Calu3 (cell line): ENCODE measurements around the gene LRRC28. TPM values are rescaled to one million over a fixed set of nuclear protein-coding genes. Genes with fewer than 3 reads are reported as not detected.

ENCODE experiments used
- BruUV-seq: library from RNA; stranded (reverse); fragments of 400-500 nt; replicated peaks from 2 replicates; lab custom pipeline; 2021; lab: Mats Ljungman, UMichigan
- CTCF ChIA-PET: fragments of 300-600 bp; sonication (Branson Sonifier 250); formaldehyde crosslinking; loops from one replicate; lab custom pipeline; 2022; ENCODE audit warnings: antibody characterized with exemption; lab: Charles Lee
- DNase-seq: peaks from one replicate; pipeline ENCODE4 v3.0.0; 2022
- H3K27ac Mint-ChIP-seq: one replicate; pipeline ENCODE4 v1.8.0; 2022; ENCODE audit warnings: mixed read lengths; ENCODE audit not compliant: unreplicated experiment
- H3K27me3 Mint-ChIP-seq: one replicate; pipeline ENCODE4 v1.8.0; 2022; ENCODE audit warnings: mixed read lengths; ENCODE audit not compliant: unreplicated experiment
- H3K36me3 Mint-ChIP-seq: one replicate; pipeline ENCODE4 v1.8.0; 2022; ENCODE audit warnings: mild to moderate bottlenecking, moderate library complexity, mixed read lengths; ENCODE audit not compliant: insufficient read depth, unreplicated experiment
- H3K4me1 Mint-ChIP-seq: one replicate; pipeline ENCODE4 v1.8.0; 2022; ENCODE audit warnings: mild to moderate bottlenecking, low read depth, mixed read lengths; ENCODE audit not compliant: unreplicated experiment
- H3K4me3 Mint-ChIP-seq: one replicate; pipeline ENCODE4 v1.8.0; 2022; ENCODE audit warnings: mild to moderate bottlenecking, low read depth, moderate library complexity, mixed read lengths; ENCODE audit not compliant: unreplicated experiment
- H3K9me3 Mint-ChIP-seq: one replicate; pipeline ENCODE4 v1.8.0; 2022; ENCODE audit warnings: low read depth, mixed read lengths; ENCODE audit not compliant: unreplicated experiment
- CTCF ChIP-seq: fragments of 200-600 bp; IDR thresholded peaks from one replicate; pipeline ENCODE4 v1.8.0; 2022; ENCODE audit warnings: antibody characterized with exemption; ENCODE audit not compliant: unreplicated experiment
- intact Hi-C: fragments of 100-400 bp; cut with micrococcal nuclease; formaldehyde crosslinking; loops from one replicate; pipeline ENCODE4 v1.10.0; 2022; ENCODE audit not compliant: unreplicated experiment
- total RNA-seq: library from RNA; stranded (reverse); gene quantifications from 2 replicates; pipeline ENCODE4 v1.2.3, GENCODE V29; 2022

Gene LRRC28
- total RNA-seq, 1 experiment from 2014 or later, result 21.8 TPM

- Mint-ChIP-seq H3K4me3 (no peak overlapping the region), H3K27me3 (no peaks in the 10 kb centered on the region), H3K27ac (no peak overlapping the region), H3K9me3 (no peaks in the 10 kb centered on the region), H3K36me3 (no peaks in the 10 kb centered on the region), H3K4me1 (no peaks in the 10 kb centered on the region)
- DNase-seq, result no peak
- no TSS peak for BruUV-seq
- CTCF ChIA-PET, result interaction anchor here (0.6 kb wide), 1 partner anchor 436 kb away, joined by 3 read pairs; no protein-coding TSS in a partner anchor
- intact Hi-C loops, result no loop called here
- no peak for TF ChIP-seq CTCF
These were observed 17.1 kb downstream of the LRRC28 start for GRCh38 chr15:99268431-99268830.

DNA sequence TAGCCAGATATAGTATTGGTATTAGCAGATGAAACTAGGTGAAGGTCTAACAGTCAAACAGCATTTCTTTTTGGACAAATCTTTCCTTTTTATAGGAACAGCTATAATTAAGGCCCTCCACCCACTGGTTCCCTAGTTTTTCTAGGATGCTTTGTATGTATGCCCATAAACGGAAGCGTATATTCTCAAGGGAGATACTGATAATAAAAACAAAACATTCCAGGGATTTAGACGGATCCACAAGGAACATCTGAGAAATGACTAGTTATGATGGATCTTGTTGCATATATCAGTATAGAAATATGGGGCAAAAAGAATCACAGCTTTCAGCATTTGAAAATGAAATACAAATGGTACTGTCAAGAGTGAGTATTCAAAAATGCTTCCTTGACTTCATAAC is 22.5 kb downstream of the LRRC28 start:
- Mint-ChIP-seq H3K4me3 (no peak overlapping the region), H3K9me3 (no peaks in the 10 kb centered on the region), H3K27ac (no peak overlapping the region), H3K27me3 (no peaks in the 10 kb centered on the region), H3K4me1 (no peaks in the 10 kb centered on the region), H3K36me3 (no peaks in the 10 kb centered on the region)
- no TSS peak for BruUV-seq
- no peak for DNase-seq
- intact Hi-C loops, result loop anchor here (1.0 to 10.0 kb wide), 5 partner anchors 430 to 1071 kb away; partner anchors contain the start of gene ADAMTS17
- TF ChIP-seq CTCF, result no peak
- CTCF ChIA-PET, result interaction anchor here (2.0 kb wide), 1 partner anchor 23 kb away, joined by 9 read pairs; the partner anchor contains the start of gene LRRC28

- Mint-ChIP-seq H3K27me3 (no peaks in the 10 kb centered on the region), H3K4me1 (no peaks in the 10 kb centered on the region), H3K9me3 (no peaks in the 10 kb centered on the region), H3K27ac (no peak overlapping the region), H3K36me3 (no peaks in the 10 kb centered on the region), H3K4me3 (no peak overlapping the region)
- no peak for DNase-seq
- CTCF ChIA-PET, result no interaction called here
- no TSS peak for BruUV-seq
- intact Hi-C loops, result loop anchor here (10.0 kb wide), 2 partner anchors 650 to 1070 kb away; partner anchors contain the start of gene ADAMTS17
- TF ChIP-seq CTCF, result no peak
These were observed 23.8 kb downstream of the LRRC28 start for GRCh38 chr15:99275061-99275460.

GRCh38 chr15:99275525-99276128 is 24.3 kb downstream of the LRRC28 start:
- intact Hi-C loops, result loop anchor here (10.0 kb wide), 2 partner anchors 649 to 1069 kb away; partner anchors contain the start of gene ADAMTS17
- DNase-seq, result no peak
- no peaks in the 10 kb centered on the region for H3K36me3 Mint-ChIP-seq
- no peak overlapping the region for H3K4me3 Mint-ChIP-seq
- CTCF ChIA-PET, result no interaction called here
- H3K27me3 Mint-ChIP-seq, result no peaks in the 10 kb centered on the region
- BruUV-seq, result no TSS peak
- no peak overlapping the region for H3K27ac Mint-ChIP-seq
- no peak for TF ChIP-seq CTCF
- no peaks in the 10 kb centered on the region for H3K9me3 Mint-ChIP-seq
- H3K4me1 Mint-ChIP-seq, result no peaks in the 10 kb centered on the region
